Stomach smooth muscle (tissue), 2 donors: ENCODE measurements around the gene LENG8.
"Not testable (repeated sequence)": the region's sequence is repeated elsewhere in the genome, so short reads cannot be mapped to it uniquely, and the experiment has no call there.

Source experiments
- H3K27ac ChIP-seq: one replicate; pipeline ENCODE4 v1.7.0; 2013; ENCODE audit warnings: mild to moderate bottlenecking, low read length, inconsistent platforms
- H3K27me3 ChIP-seq, 2 donors: one replicate each; pipeline ENCODE4 v1.7.0; 2013; ENCODE audit warnings: low read length in 2 of 2; ENCODE audit not compliant: insufficient read depth in 2 of 2, control insufficient read depth in 1 of 2
- H3K36me3 ChIP-seq, 2 donors: one replicate each; pipeline ENCODE4 v1.7.0; 2013; ENCODE audit warnings: low read length in 2 of 2; ENCODE audit not compliant: control insufficient read depth in 2 of 2, insufficient read depth in 2 of 2
- H3K4me1 ChIP-seq: one replicate; pipeline ENCODE4 v1.7.0; 2013; ENCODE audit warnings: low read length; ENCODE audit not compliant: control insufficient read depth, insufficient read depth
- H3K4me3 ChIP-seq, 2 donors: one replicate each; pipeline ENCODE4 v1.7.0; 2013; ENCODE audit warnings: low read length in 2 of 2
- H3K9ac ChIP-seq, 2 donors: one replicate each; pipeline ENCODE4 v1.7.0; 2013; ENCODE audit warnings: low read length in 2 of 2, mild to moderate bottlenecking in 1 of 2
- H3K9me3 ChIP-seq, 2 donors: one replicate each; pipeline ENCODE4 v1.7.0; 2013; ENCODE audit warnings: low read length in 2 of 2; ENCODE audit not compliant: control insufficient read depth in 2 of 2
- donor health status: healthy.
- donor health status: Pancreatic carcinoma.

LENG8 gene

GRCh38 chr19:54506079-54506478 lies 57.1 kb downstream of the LENG8 start:
- H3K4me1 ChIP-seq: no peaks in the 10 kb centered on the region
- no peak overlapping the region for H3K4me3 ChIP-seq
- no peaks in the 10 kb centered on the region for H3K9me3 ChIP-seq
- no peaks in the 10 kb centered on the region for H3K27me3 ChIP-seq
- no peak overlapping the region for H3K27ac ChIP-seq
- no peak overlapping the region for H3K9ac ChIP-seq
- no peaks in the 10 kb centered on the region for H3K36me3 ChIP-seq

GRCh38 chr19:54507038-54507717 lies 58.2 kb downstream of the LENG8 start:
- H3K4me1 ChIP-seq, H3K4me3 ChIP-seq, H3K36me3 ChIP-seq, H3K27ac ChIP-seq, H3K27me3 ChIP-seq, H3K9me3 ChIP-seq, H3K9ac ChIP-seq: not testable (repeated sequence)

GRCh38 chr19:54507824-54508223 lies 58.8 kb downstream of the LENG8 start:
- Histone ChIP-seq H3K4me1 (no peaks in the 10 kb centered on the region), H3K9ac (no peak overlapping the region), H3K36me3 (no peaks in the 10 kb centered on the region), H3K27ac (no peak overlapping the region), H3K27me3 (no peaks in the 10 kb centered on the region), H3K4me3 (no peak overlapping the region), H3K9me3 (no peaks in the 10 kb centered on the region)

- H3K4me3 ChIP-seq, H3K4me1 ChIP-seq, H3K9me3 ChIP-seq, H3K27me3 ChIP-seq, H3K27ac ChIP-seq, H3K36me3 ChIP-seq, H3K9ac ChIP-seq: not testable (repeated sequence)
Observed at GRCh38 chr19:54508487-54508886, 59.5 kb downstream of the LENG8 start.

GRCh38 chr19:54509200-54509940 lies 60.4 kb downstream of the LENG8 start:
- not testable (repeated sequence) for H3K27me3 ChIP-seq, H3K9me3 ChIP-seq, H3K27ac ChIP-seq, H3K4me3 ChIP-seq, H3K36me3 ChIP-seq, H3K4me1 ChIP-seq, H3K9ac ChIP-seq
